Stimulated activated CD4-positive, alpha-beta T cell treated with anti-CD3 and anti-CD28 coated beads, Interleukin-4, amount 100 ng/mL, for 24 hours (primary cell): ENCODE data around the gene CST3.
"Not testable (repeated sequence)": the region's sequence is repeated elsewhere in the genome, so short reads cannot be mapped to it uniquely, and the experiment has no call there.

Source experiments
- DNase-seq: peaks from one replicate; pipeline ENCODE4 v3.0.0-alpha.2; 2020

Gene CST3

GRCh38 chr20:23625236-23625964 is 12.4 kb downstream of the CST3 start:
- DNase-seq, result no peak

GRCh38 chr20:23624324-23624691 is 13.4 kb downstream of the CST3 start:
- DNase-seq, result no peak

GRCh38 chr20:23623666-23624323 is 14.0 kb downstream of the CST3 start:
- no peak for DNase-seq

- DNase-seq, result no peak
These were observed 14.9 kb downstream of the CST3 start for GRCh38 chr20:23622839-23623343.

GRCh38 chr20:23622401-23622800 is 15.4 kb downstream of the CST3 start:
- not testable (repeated sequence) for DNase-seq

- DNase-seq, result not testable (repeated sequence)
These were observed 16.9 kb downstream of the CST3 start for GRCh38 chr20:23620670-23621386.

- no peak for DNase-seq
These were observed 23.6 kb downstream of the CST3 start for GRCh38 chr20:23614163-23614562.

GRCh38 chr20:23613676-23614075 is 24.1 kb downstream of the CST3 start:
- no peak for DNase-seq

GRCh38 chr20:23612396-23612795 is 25.4 kb downstream of the CST3 start:
- DNase-seq, result no peak

GRCh38 chr20:23609486-23610109 is 28.2 kb downstream of the CST3 start:
- DNase-seq, result no peak

- DNase-seq, result no peak
These were observed 29.4 kb downstream of the CST3 start for GRCh38 chr20:23608251-23608846.

GRCh38 chr20:23607497-23608245 is 30.1 kb downstream of the CST3 start:
- DNase-seq, result no peak

GRCh38 chr20:23606652-23607049 is 31.1 kb downstream of the CST3 start:
- DNase-seq, result peak; percentile 71

- no peak for DNase-seq
These were observed 31.7 kb downstream of the CST3 start, which contains the start of gene CST9 for GRCh38 chr20:23605867-23606651. Gene CST9, minus strand, starts transcription at chr20:23605917. Its CDS starts 53 bp downstream, at chr20:23605864.

- no peak for DNase-seq
These were observed 33.4 kb downstream of the CST3 start for GRCh38 chr20:23604306-23604705.

GRCh38 chr20:23603321-23603720 is 34.4 kb downstream of the CST3 start:
- no peak for DNase-seq

GRCh38 chr20:23602699-23603098 is 35.1 kb downstream of the CST3 start:
- no peak for DNase-seq

GRCh38 chr20:23602241-23602640 is 35.5 kb downstream of the CST3 start:
- DNase-seq, result no peak

GRCh38 chr20:23601715-23602114 is 36.0 kb downstream of the CST3 start:
- DNase-seq, result no peak

- DNase-seq, result no peak
These were observed 39.3 kb downstream of the CST3 start for GRCh38 chr20:23598481-23598880.

- DNase-seq, result no peak
These were observed 41.0 kb downstream of the CST3 start for GRCh38 chr20:23596579-23597250.
